Mesothelial cell of epicardium (in vitro differentiated cells): Measurements from ENCODE around the gene CIDEA. TPM values are rescaled to one million over a fixed set of nuclear protein-coding genes. Genes with fewer than 3 reads are reported as not detected.
A peak's percentile ranks its signal among the peaks of the same experiment; 100 is the strongest.

ENCODE experiments used
- DNase-seq, 2 experiments: peaks; one replicate each; pipeline ENCODE4 v3.0.0; 2021; ENCODE audit warnings: low spot score in 2 of 2; ENCODE audit not compliant: unreplicated experiment in 2 of 2
- H3K27ac Mint-ChIP-seq: 2 replicates; pipeline ENCODE4 v1.8.0; 2021; ENCODE audit warnings: mixed read lengths
- H3K27me3 Mint-ChIP-seq: 2 replicates; pipeline ENCODE4 v1.8.0; 2021; ENCODE audit warnings: low read depth, mixed read lengths
- H3K36me3 Mint-ChIP-seq: 2 replicates; pipeline ENCODE4 v1.8.0; 2021; ENCODE audit warnings: mixed read lengths
- H3K4me1 Mint-ChIP-seq: 2 replicates; pipeline ENCODE4 v1.8.0; 2021; ENCODE audit warnings: mixed read lengths
- H3K4me3 Mint-ChIP-seq: 2 replicates; pipeline ENCODE4 v1.8.0; 2021; ENCODE audit warnings: mild to moderate bottlenecking, moderate library complexity, mixed read lengths
- H3K9me3 Mint-ChIP-seq: 2 replicates; pipeline ENCODE4 v1.8.0; 2021; ENCODE audit warnings: mixed read lengths
- total RNA-seq: library from RNA; stranded (reverse); gene quantifications from 3 replicates; pipeline ENCODE4 v1.2.1, GENCODE V29; 2021
- TF ChIP-seq, protein P1 (sequence below): fragments of 200-600 bp; sonication (generic); IDR thresholded peaks from one replicate; pipeline ENCODE4 v1.5.0; 2021; ENCODE audit warnings: antibody characterized with exemption; ENCODE audit not compliant: unreplicated experiment

CIDEA gene
- total RNA-seq, 1 donor from 2014 or later: not detected

DNA sequence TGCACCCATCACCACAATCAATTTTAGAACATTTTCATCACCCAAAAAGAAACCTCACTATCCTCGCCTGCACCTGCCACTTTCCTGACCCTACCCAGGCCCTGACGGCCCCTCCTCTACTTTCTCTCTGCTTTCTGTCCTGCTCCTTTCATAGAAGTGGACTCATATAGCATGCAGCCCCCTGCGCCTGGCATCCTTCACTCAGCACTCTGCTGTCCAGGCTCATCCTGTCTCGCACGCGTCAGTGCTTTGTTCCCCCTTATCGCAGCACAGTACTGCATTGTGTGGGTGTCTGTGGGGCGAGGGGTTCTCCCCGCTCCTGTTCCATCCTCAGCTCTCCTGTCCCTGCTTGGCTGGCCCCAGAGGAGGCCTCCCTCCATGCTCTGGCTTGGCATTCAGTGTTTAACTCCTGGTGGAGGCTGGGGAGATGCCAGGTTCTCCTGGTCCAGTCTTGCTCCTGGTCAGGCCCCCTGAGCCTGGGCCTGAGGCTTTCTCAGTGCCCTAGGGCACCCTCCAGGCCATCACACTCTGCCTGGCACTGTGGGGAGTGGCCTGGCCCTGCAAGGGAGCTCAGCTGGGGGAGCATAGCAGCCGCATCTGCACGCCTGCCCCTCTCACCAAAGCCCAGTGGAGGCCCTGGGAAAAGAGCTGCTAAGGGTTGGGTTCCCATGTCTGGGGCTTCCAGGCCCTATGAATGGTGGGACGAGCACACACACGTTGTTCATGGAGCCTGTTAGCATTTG, 47.3 kb downstream of the CIDEA start:
- H3K9me3 Mint-ChIP-seq: peaks cover 4% of the 10 kb centered on the region
- no peak overlapping the region for H3K4me3 Mint-ChIP-seq
- peaks cover 19% of the 10 kb centered on the region for H3K27me3 Mint-ChIP-seq
- H3K36me3 Mint-ChIP-seq: no peaks in the 10 kb centered on the region
- no peak for DNase-seq
- H3K27ac Mint-ChIP-seq: no peak overlapping the region
- TF ChIP-seq, protein P1, sequence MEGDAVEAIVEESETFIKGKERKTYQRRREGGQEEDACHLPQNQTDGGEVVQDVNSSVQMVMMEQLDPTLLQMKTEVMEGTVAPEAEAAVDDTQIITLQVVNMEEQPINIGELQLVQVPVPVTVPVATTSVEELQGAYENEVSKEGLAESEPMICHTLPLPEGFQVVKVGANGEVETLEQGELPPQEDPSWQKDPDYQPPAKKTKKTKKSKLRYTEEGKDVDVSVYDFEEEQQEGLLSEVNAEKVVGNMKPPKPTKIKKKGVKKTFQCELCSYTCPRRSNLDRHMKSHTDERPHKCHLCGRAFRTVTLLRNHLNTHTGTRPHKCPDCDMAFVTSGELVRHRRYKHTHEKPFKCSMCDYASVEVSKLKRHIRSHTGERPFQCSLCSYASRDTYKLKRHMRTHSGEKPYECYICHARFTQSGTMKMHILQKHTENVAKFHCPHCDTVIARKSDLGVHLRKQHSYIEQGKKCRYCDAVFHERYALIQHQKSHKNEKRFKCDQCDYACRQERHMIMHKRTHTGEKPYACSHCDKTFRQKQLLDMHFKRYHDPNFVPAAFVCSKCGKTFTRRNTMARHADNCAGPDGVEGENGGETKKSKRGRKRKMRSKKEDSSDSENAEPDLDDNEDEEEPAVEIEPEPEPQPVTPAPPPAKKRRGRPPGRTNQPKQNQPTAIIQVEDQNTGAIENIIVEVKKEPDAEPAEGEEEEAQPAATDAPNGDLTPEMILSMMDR: no peak
- H3K4me1 Mint-ChIP-seq: peaks cover 15% of the 10 kb centered on the region

DNA sequence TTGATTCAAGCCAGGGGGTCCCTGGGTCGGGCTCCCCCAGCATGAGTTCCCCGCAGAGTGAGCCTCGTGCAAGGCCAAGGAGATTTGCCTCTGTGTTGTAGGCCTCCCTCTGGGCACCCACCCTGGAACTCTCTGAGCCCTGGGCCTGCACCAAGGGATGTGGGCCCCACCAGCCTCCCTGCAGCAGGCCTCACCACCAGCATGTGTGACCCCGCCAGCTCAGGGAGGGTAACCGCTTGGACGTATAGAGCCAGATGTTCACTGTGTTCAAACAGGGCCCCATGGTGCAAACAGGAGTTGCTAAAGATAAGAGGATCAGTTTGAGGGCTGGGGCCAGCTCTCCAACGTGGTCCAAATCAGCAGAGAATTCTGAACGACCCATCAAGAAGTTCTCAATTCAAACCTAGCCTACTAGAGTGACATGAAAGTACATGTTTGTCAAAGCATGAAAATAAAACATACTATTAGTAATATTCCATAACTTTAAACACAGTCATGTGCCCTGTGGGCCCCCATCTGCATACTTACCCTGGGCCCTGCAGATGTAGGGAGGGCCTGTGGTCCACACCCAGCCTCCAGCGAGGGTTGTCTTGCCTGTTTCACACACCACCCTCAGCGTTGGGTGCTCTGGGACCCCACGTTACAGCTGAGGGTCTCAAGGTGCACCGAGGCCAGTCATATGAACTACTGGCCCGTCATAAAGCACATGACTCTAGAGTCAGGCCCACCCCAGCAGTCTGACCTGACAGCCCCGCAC, 48.4 kb downstream of the CIDEA start:
- Mint-ChIP-seq H3K4me3 (no peak overlapping the region), H3K27me3 (peaks cover 30% of the 10 kb centered on the region), H3K9me3 (peaks cover 4% of the 10 kb centered on the region), H3K36me3 (no peaks in the 10 kb centered on the region), H3K27ac (no peak overlapping the region), H3K4me1 (peaks cover 21% of the 10 kb centered on the region)
- DNase-seq: no peak
- TF ChIP-seq, protein P1: no peak

DNA sequence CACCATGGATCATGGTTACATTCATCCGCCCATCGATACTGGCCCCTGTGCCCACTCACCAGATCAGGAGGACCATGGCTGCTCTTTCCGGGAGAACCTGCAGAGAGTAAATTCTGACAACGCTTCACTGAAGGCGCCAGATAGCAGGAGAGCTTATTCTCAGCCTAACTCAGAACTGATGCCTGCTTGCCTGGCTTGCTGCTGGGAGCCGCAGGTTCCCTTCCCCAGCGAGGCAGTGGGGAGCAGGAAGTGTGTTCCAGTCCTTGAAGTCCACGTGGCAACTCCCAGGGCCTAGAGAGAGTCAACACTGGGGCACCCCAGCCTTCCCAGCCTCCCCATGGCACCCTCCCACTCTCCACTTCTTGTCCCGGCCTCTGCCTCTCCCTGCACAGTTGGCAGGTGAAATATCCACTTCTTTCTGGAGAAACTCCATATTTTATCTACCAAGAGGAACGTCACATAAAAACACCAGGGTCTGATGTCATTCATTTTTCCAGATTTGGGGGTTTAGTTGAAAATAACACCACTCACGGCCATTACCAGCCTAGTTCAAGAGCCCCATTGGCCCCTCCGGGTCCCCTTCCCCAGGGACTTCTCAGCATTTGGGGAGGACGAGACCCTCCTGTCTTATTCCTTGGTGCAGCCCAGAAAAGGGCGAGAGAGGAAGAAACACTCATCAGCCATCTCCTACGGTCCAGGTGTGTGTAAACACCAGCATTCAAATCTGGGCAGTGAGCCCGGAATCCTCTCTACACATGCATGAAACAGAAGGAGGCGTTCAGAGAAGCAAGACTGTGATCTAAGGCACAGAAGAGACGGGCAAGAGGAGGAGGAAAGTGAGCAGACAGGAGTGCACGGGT, 50.4 kb downstream of the CIDEA start:
- Mint-ChIP-seq H3K27me3 (peaks cover 35% of the 10 kb centered on the region), H3K4me3 (no peak overlapping the region)

DNA sequence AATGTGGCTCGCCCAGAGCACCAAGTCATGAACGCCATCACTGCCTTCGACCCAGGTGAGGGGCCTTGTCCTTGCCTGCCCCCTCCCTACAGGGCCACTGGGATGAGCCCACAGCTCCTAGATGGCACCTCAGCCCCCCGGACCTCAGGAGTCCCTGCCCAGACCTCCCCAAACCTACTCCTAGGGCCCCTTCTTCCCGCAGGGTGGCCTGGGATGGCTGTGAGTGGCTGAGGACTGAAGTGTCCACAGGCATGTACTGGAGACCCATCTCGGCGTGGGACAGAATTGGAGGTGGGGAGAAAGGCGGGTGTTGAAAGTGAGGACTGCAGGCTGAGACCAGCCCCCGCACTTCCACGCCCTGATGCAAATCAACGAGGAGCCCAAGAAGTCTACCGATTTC, 51.0 kb downstream of the CIDEA start:
- Mint-ChIP-seq H3K4me1 (peaks cover 27% of the 10 kb centered on the region), H3K27me3 (peaks cover 32% of the 10 kb centered on the region), H3K36me3 (peaks cover 6% of the 10 kb centered on the region), H3K27ac (no peak overlapping the region), H3K4me3 (no peak overlapping the region), H3K9me3 (no peaks in the 10 kb centered on the region)
- no peak for DNase-seq
- TF ChIP-seq, protein P1: no peak

More for the DNA sequence above, 50.4 kb downstream of the CIDEA start:
- TF ChIP-seq, protein P1: no peak
- no peak for DNase-seq
- Mint-ChIP-seq H3K4me1 (peaks cover 24% of the 10 kb centered on the region), H3K27ac (no peak overlapping the region), H3K36me3 (peaks cover 3% of the 10 kb centered on the region), H3K9me3 (no peaks in the 10 kb centered on the region)

DNA sequence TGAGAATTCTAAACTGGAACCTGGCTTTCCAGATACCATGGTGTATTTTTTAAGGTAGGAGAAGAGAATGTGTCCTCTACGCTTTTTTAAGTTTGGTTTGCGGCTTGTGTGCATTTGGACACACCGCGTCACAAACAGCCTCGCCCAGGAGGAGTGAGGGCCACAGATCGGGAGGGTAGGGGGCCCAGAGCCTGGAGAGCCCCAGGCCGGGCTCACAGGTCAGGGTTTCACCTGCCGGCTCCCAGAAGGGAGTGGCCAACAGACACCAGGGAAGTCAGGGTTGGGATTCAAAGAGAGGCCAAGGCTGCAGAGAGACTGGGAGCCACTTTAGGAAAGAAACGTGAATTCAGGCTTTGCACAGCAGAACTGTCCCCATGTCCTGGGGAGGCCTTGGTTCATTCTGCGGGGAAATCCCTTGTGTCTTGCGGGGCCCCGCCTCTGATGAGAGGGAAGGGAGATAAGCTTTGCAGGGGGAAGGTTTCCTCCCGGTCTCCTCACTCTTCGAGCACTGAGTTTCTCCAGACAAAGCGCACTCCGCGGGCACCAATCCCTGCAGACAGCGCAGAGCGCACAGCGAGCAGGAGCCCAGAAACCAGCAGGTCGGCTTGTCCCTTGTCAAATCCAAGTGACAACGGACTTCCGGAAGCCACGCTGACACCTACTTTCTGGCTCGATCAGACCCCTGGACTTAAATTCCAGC, 51.9 kb downstream of the CIDEA start:
- Mint-ChIP-seq H3K36me3 (peaks cover 11% of the 10 kb centered on the region), H3K9me3 (no peaks in the 10 kb centered on the region), H3K4me3 (peak overlapping the region; percentile 81), H3K27me3 (peaks cover 32% of the 10 kb centered on the region), H3K4me1 (peaks cover 27% of the 10 kb centered on the region), H3K27ac (no peak overlapping the region)
- DNase-seq: no peak
- TF ChIP-seq, protein P1: no peak
